IMR-90 (cell line): Measurements from ENCODE around the gene PLXNA4. TPM values are rescaled to one million over a fixed set of nuclear protein-coding genes. Genes with fewer than 3 reads are reported as not detected.

Experiments used
- ATAC-seq: fragments of 200-7000 bp; cut with Tn5 transposase; 2 replicates; pipeline ENCODE4 v1.9.1; 2020; ENCODE audit warnings: low read depth, mild to moderate bottlenecking, moderate library complexity
- BruUV-seq: library from RNA; stranded (reverse); fragments of 400-500 nt; replicated peaks from 2 replicates; lab custom pipeline; 2021; lab: Mats Ljungman, UMichigan
- CTCF ChIA-PET: fragments of 300-600 bp; formaldehyde crosslinking; extraction: SDS; loops from one replicate; lab custom pipeline; 2021; ENCODE audit warnings: antibody characterized with exemption; lab: Yijun Ruan, JAX
- POLR2A ChIA-PET: fragments of 300-600 bp; sonication (Branson Sonifier 250); formaldehyde crosslinking; loops from one replicate; lab custom pipeline; 2022; ENCODE audit warnings: antibody characterized with exemption; ENCODE audit not compliant: unreplicated experiment; lab: Charles Lee
- DNase-seq: peaks from one replicate; pipeline ENCODE4 v3.0.0; 2013
- H2AFZ ChIP-seq: replicated peaks from 2 replicates; pipeline ENCODE3; 2013; ENCODE audit warnings: low read length, mild to moderate bottlenecking; ENCODE audit not compliant: poor library complexity
- H2AK5ac ChIP-seq: 2 replicates; pipeline ENCODE4 v1.6.1; 2013; ENCODE audit warnings: low read depth, low read length, inconsistent platforms
- H2AK9ac ChIP-seq: replicated peaks from 2 replicates; pipeline ENCODE3; 2013; ENCODE audit warnings: mild to moderate bottlenecking, low read depth, low read length, moderate library complexity; ENCODE audit not compliant: poor library complexity
- H2BK120ac ChIP-seq: 2 replicates; pipeline ENCODE4 v1.6.1; 2013; ENCODE audit warnings: low read depth, low read length, inconsistent platforms
- H2BK15ac ChIP-seq: 3 replicates; pipeline ENCODE4 v1.6.1; 2013; ENCODE audit warnings: low read depth, low read length, inconsistent platforms
- H2BK20ac ChIP-seq: 2 replicates; pipeline ENCODE4 v1.6.1; 2013; ENCODE audit warnings: low read depth, mild to moderate bottlenecking, inconsistent platforms, low read length, moderate library complexity
- H2BK5ac ChIP-seq: 2 replicates; pipeline ENCODE4 v1.6.1; 2013; ENCODE audit warnings: mild to moderate bottlenecking, low read depth, low read length, inconsistent platforms; ENCODE audit not compliant: poor library complexity, severe bottlenecking
- H3K14ac ChIP-seq: replicated peaks from 2 replicates; pipeline ENCODE4 v1.6.1; 2013; ENCODE audit warnings: low read depth, low read length, inconsistent platforms
- H3K18ac ChIP-seq: 2 replicates; pipeline ENCODE4 v1.6.1; 2013; ENCODE audit warnings: low read depth, low read length, control low read depth
- H3K23ac ChIP-seq: 2 replicates; pipeline ENCODE4 v1.6.1; 2013; ENCODE audit warnings: low read depth, low read length, inconsistent platforms
- H3K27ac ChIP-seq: 2 replicates; pipeline ENCODE4 v1.5.1; 2013; ENCODE audit warnings: mild to moderate bottlenecking, control low read depth, low read length; ENCODE audit not compliant: insufficient read depth
- H3K27me3 ChIP-seq: 2 replicates; pipeline ENCODE4 v1.6.1; 2013; ENCODE audit warnings: low read length; ENCODE audit not compliant: control insufficient read depth, insufficient read depth
- H3K36me3 ChIP-seq: 2 replicates; pipeline ENCODE4 v1.6.1; 2013; ENCODE audit warnings: low read length, mixed read lengths; ENCODE audit not compliant: control insufficient read depth, insufficient read depth
- H3K4ac ChIP-seq: 2 replicates; pipeline ENCODE4 v1.6.1; 2013; ENCODE audit warnings: low read depth, low read length, inconsistent platforms
- H3K4me1 ChIP-seq: 2 replicates; pipeline ENCODE4 v1.6.1; 2013; ENCODE audit warnings: low read length, mixed read lengths; ENCODE audit not compliant: control insufficient read depth, insufficient read depth
- H3K4me2 ChIP-seq: 2 replicates; pipeline ENCODE4 v1.6.1; 2013; ENCODE audit warnings: low read depth, mild to moderate bottlenecking, control low read depth, low read length, moderate library complexity
- H3K4me3 ChIP-seq: 2 replicates; pipeline ENCODE4 v1.5.1; 2013; ENCODE audit warnings: low read depth, mild to moderate bottlenecking, control low read depth, low read length, moderate library complexity; ENCODE audit not compliant: insufficient read depth
- H3K56ac ChIP-seq: 2 replicates; pipeline ENCODE4 v1.6.1; 2013; ENCODE audit warnings: low read length, inconsistent platforms; ENCODE audit not compliant: insufficient read depth; ENCODE audit errors: extremely low read depth
- H3K79me1 ChIP-seq, 2 experiments: 2 replicates each; pipeline ENCODE4 v1.6.1; 2013; ENCODE audit warnings: low read length in 2 of 2, inconsistent platforms in 1 of 2, low read depth in 1 of 2
- H3K9ac ChIP-seq: 2 replicates; pipeline ENCODE4 v1.6.1; 2013; ENCODE audit warnings: low read depth, low read length, control low read depth
- H3K9me1 ChIP-seq: 2 replicates; pipeline ENCODE4 v1.6.1; 2013; ENCODE audit warnings: low read length, inconsistent platforms; ENCODE audit not compliant: insufficient read depth
- H3K9me3 ChIP-seq: 2 replicates; pipeline ENCODE4 v1.6.1; 2013; ENCODE audit warnings: low read length; ENCODE audit not compliant: control insufficient read depth, insufficient read depth
- H4K20me1 ChIP-seq: 2 replicates; pipeline ENCODE4 v1.6.1; 2013; ENCODE audit warnings: low read length, inconsistent platforms; ENCODE audit not compliant: insufficient read depth
- H4K5ac ChIP-seq: 2 replicates; pipeline ENCODE4 v1.6.1; 2013; ENCODE audit warnings: mild to moderate bottlenecking, low read depth, low read length, control low read depth
- H4K8ac ChIP-seq, 2 experiments: 2 replicates each; pipeline ENCODE4 v1.6.1; 2013; ENCODE audit warnings: low read depth in 2 of 2, low read length in 2 of 2, control low read depth in 1 of 2, inconsistent platforms in 1 of 2
- H4K91ac ChIP-seq: 2 replicates; pipeline ENCODE4 v1.6.1; 2013; ENCODE audit warnings: low read depth, low read length, inconsistent platforms; ENCODE audit not compliant: insufficient read depth
- BHLHE40 ChIP-seq: fragments of 150-350 bp; IDR thresholded peaks from 2 replicates; pipeline ENCODE4 v1.6.1; 2016; ENCODE audit warnings: mild to moderate bottlenecking, low read depth, low read length
- CEBPB ChIP-seq: IDR thresholded peaks from 2 replicates; pipeline ENCODE4 v1.6.1; 2012; ENCODE audit warnings: low read depth, low read length, improper control_type of control experiment
- CHD1 ChIP-seq: IDR thresholded peaks from 2 replicates; pipeline ENCODE4 v1.6.1; 2012; ENCODE audit warnings: low read depth, low read length, improper control_type of control experiment
- MAZ ChIP-seq: IDR thresholded peaks from 2 replicates; pipeline ENCODE4 v1.6.1; 2012; ENCODE audit warnings: low read depth, mild to moderate bottlenecking, low read length, improper control_type of control experiment, moderate library complexity, borderline replicate concordance
- MXI1 ChIP-seq: IDR thresholded peaks from 2 replicates; pipeline ENCODE4 v1.6.1; 2012; ENCODE audit warnings: low read depth, mild to moderate bottlenecking, low read length, moderate library complexity, borderline replicate concordance
- NFE2L2 ChIP-seq: fragments of 150-350 bp; IDR thresholded peaks from 2 replicates; pipeline ENCODE4 v1.6.1; 2016; ENCODE audit warnings: low read depth, mild to moderate bottlenecking, low read length
- POLR2A ChIP-seq: IDR thresholded peaks from 2 replicates; pipeline ENCODE4 v1.6.1; 2012; ENCODE audit warnings: mild to moderate bottlenecking, low read depth, low read length
- RAD21 ChIP-seq: IDR thresholded peaks from 2 replicates; pipeline ENCODE4 v1.6.1; 2012; ENCODE audit warnings: low read length, improper control_type of control experiment
- RCOR1 ChIP-seq: IDR thresholded peaks from 2 replicates; pipeline ENCODE4 v1.6.1; 2012; ENCODE audit warnings: mild to moderate bottlenecking, low read length, improper control_type of control experiment; ENCODE audit not compliant: insufficient replicate concordance
- RFX5 ChIP-seq: IDR thresholded peaks from 2 replicates; pipeline ENCODE4 v1.8.0; 2012; ENCODE audit warnings: low read depth, mild to moderate bottlenecking, low read length, moderate library complexity
- SMC3 ChIP-seq: fragments of 150-350 bp; IDR thresholded peaks from 2 replicates; pipeline ENCODE4 v1.6.1; 2016; ENCODE audit warnings: low read depth, mild to moderate bottlenecking, antibody characterized with exemption, low read length, moderate library complexity
- WGBS, 2 experiments: methylation state at CpG; one replicate each; pipeline versions ENCODE4 v1.1.5 to v1.1.7; 2013; ENCODE audit warnings: missing lambda C conversion rate in 2 of 2; ENCODE audit not compliant: insufficient read length in 1 of 2; ENCODE audit errors: extremely low coverage in 2 of 2; 5-methylcytosine and 5-hydroxymethylcytosine counted together
- dilution Hi-C: fragments of 300-500 bp; cut with HindIII; formaldehyde crosslinking; loops from one replicate; pipeline ENCODE4 v1.14.3; 2018; ENCODE audit warnings: low sequenced_read_pairs; ENCODE audit not compliant: unreplicated experiment
- in situ Hi-C: fragments of 300-500 bp; cut with MboI; formaldehyde crosslinking; loops from 3 replicates; pipeline ENCODE4 v1.14.3; 2019; ENCODE audit warnings: low sequenced_read_pairs, inconsistent platforms, mixed read lengths
- intact Hi-C: fragments of 100-400 bp; cut with micrococcal nuclease; formaldehyde crosslinking; loops from 2 replicates; pipeline ENCODE4 v1.10.0; 2022
- polyA plus RNA-seq, 3 experiments: library from polyadenylated mRNA; depleted of rRNA; stranded (reverse); fragments of >200 nt; gene quantifications; 2 replicates each; pipeline ENCODE4 v1.2.3, GENCODE V29; 2012; ENCODE audit warnings: low replicate concordance in 1 of 3
- total RNA-seq: library from RNA; depleted of rRNA; stranded (reverse); fragments of >200 nt; gene quantifications from 2 replicates; pipeline ENCODE4 v1.2.3, GENCODE V29; 2012
- TF ChIP-seq, protein P1 (sequence below): fragments of 150-350 bp; IDR thresholded peaks from 2 replicates; pipeline ENCODE4 v1.6.1; 2017; ENCODE audit warnings: mild to moderate bottlenecking, antibody characterized with exemption, low read length, low read depth

PLXNA4 gene
- total and polyA plus RNA-seq, 2 of the 4 experiments (the other 2 are of a cell fraction): under 0.01 TPM

DNA sequence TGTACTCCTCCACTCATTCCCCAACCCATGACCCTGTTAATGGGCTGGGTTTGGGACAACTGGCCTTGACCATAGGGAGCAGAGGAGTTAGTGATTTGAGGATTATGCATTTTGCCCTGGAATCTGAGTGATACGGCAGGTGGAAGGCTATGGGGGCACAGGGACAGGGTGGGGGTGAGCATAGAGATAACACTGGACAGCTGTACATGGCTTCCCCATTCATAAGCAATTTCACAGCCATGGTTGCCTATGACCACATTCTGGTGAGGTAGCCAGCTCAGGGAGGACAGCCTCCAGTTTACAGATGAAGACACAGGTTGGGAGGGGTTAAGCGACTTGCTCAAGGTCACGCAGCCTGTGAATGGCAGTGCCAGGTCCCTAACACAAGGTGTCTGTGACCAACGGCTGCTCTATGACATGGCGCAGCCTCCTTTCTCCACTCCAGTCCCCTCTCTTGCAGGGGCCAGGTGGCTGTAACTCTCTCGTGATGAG, 319.5 kb downstream of the PLXNA4 start:
- Histone ChIP-seq H3K14ac (no peak overlapping the region), H3K27me3 (no peaks in the 10 kb centered on the region), H4K20me1 (no peaks in the 10 kb centered on the region), H2AK9ac (no peak overlapping the region), H3K27ac (no peak overlapping the region), H3K23ac (no peak overlapping the region), H3K4me3 (no peak overlapping the region), H3K9ac (no peak overlapping the region), H2BK15ac (no peak overlapping the region), H4K8ac (no peak overlapping the region), H4K5ac (no peak overlapping the region), H2BK5ac (no peak overlapping the region), H3K9me3 (no peaks in the 10 kb centered on the region), H3K36me3 (no peaks in the 10 kb centered on the region), H3K9me1 (no peaks in the 10 kb centered on the region), H3K18ac (no peak overlapping the region), H4K91ac (no peak overlapping the region), H2BK20ac (no peak overlapping the region), H3K4me1 (no peaks in the 10 kb centered on the region), H2AK5ac (no peak overlapping the region), H2AFZ (no peak overlapping the region), H3K4me2 (no peak overlapping the region), H3K56ac (no peak overlapping the region), H2BK120ac (no peak overlapping the region), H3K79me1 (no peaks in the 10 kb centered on the region), H3K4ac (no peak overlapping the region)
- in situ Hi-C loops (no loop called here), dilution Hi-C loops (no loop called here), intact Hi-C loops (loop anchor here (10.0 kb wide), 1 partner anchor 572 kb away; no protein-coding TSS in a partner anchor)
- ATAC-seq (no peak), DNase-seq (no peak)
- ChIA-PET CTCF (no interaction called here), POLR2A (no interaction called here)
- WGBS, 2 experiments: no CpG with 5 or more reads among the region's 6 CpGs
- TF ChIP-seq RAD21 (no peak), MAZ (no peak), MXI1 (no peak), POLR2A (no peak), CHD1 (no peak), RCOR1 (no peak), SMC3 (no peak), NFE2L2 (no peak), BHLHE40 (no peak), CEBPB (no peak), RFX5 (no peak)
- TF ChIP-seq, protein P1, sequence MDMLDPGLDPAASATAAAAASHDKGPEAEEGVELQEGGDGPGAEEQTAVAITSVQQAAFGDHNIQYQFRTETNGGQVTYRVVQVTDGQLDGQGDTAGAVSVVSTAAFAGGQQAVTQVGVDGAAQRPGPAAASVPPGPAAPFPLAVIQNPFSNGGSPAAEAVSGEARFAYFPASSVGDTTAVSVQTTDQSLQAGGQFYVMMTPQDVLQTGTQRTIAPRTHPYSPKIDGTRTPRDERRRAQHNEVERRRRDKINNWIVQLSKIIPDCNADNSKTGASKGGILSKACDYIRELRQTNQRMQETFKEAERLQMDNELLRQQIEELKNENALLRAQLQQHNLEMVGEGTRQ: no peak
- no TSS peak for BruUV-seq
